DND-41 (cell line): ENCODE data around the gene PRR5.

ENCODE experiments used
- EZH2 ChIP-seq: IDR thresholded peaks from 3 replicates; pipeline ENCODE4 v1.6.1; 2012; ENCODE audit warnings: borderline replicate concordance, low read depth, mild to moderate bottlenecking, moderate library complexity, low read length, inconsistent platforms; ENCODE audit not compliant: severe bottlenecking
- TF ChIP-seq, protein P1 (sequence below): IDR thresholded peaks from 2 replicates; pipeline ENCODE4 v1.5.1; 2012; ENCODE audit warnings: borderline replicate concordance, low read length, moderate library complexity, mild to moderate bottlenecking; ENCODE audit not compliant: poor library complexity, severe bottlenecking; ENCODE audit errors: extremely low read depth

DNA sequence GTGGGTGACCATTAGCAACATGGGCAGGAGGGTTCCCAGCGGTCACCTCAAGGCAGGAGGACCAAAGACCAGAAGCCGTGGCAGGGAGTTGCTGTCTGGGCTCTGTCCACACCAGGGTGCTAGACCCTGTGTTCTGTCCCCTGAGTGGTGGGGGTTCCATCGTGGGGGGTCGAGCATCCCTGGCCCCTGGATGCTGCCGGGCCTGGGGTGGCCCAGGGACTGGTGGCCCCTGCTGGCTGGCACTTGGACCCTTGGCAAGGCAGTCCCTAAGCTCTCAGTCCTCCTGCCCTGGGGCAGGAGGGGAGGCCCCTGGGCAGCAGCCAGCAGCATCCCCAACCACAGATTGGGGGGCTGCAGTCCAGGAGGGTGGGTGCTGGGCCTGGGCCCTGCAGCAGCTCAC is 37.0 kb downstream of the PRR5 start:
- TF ChIP-seq, protein P1, sequence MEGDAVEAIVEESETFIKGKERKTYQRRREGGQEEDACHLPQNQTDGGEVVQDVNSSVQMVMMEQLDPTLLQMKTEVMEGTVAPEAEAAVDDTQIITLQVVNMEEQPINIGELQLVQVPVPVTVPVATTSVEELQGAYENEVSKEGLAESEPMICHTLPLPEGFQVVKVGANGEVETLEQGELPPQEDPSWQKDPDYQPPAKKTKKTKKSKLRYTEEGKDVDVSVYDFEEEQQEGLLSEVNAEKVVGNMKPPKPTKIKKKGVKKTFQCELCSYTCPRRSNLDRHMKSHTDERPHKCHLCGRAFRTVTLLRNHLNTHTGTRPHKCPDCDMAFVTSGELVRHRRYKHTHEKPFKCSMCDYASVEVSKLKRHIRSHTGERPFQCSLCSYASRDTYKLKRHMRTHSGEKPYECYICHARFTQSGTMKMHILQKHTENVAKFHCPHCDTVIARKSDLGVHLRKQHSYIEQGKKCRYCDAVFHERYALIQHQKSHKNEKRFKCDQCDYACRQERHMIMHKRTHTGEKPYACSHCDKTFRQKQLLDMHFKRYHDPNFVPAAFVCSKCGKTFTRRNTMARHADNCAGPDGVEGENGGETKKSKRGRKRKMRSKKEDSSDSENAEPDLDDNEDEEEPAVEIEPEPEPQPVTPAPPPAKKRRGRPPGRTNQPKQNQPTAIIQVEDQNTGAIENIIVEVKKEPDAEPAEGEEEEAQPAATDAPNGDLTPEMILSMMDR = no peak
- TF ChIP-seq EZH2 = no peak
